H9 (cell line): ENCODE data around the gene SETMAR. TPM values are rescaled to one million over a fixed set of nuclear protein-coding genes. Genes with fewer than 3 reads are reported as not detected.

ENCODE experiments used
- DNase-seq: peaks from one replicate; pipeline ENCODE4 v3.0.0-alpha.2; 2017
- H2AFZ ChIP-seq: one replicate; pipeline ENCODE4 v1.6.1; 2013; ENCODE audit warnings: mild to moderate bottlenecking, low read length, control low read depth, moderate library complexity
- H2AK5ac ChIP-seq: 2 replicates; pipeline ENCODE4 v1.6.1; 2013; ENCODE audit warnings: low read length, control low read depth, mixed read lengths; ENCODE audit not compliant: insufficient read length
- H2BK120ac ChIP-seq: one replicate; pipeline ENCODE4 v1.6.1; 2013; ENCODE audit warnings: low read depth, mild to moderate bottlenecking, low read length, control low read depth, inconsistent platforms; ENCODE audit not compliant: poor library complexity, severe bottlenecking
- H2BK12ac ChIP-seq: 2 replicates; pipeline ENCODE4 v1.6.1; 2013; ENCODE audit warnings: low read length, control low read depth, mixed read lengths, low read depth; ENCODE audit not compliant: insufficient read length
- H2BK15ac ChIP-seq: 2 replicates; pipeline ENCODE4 v1.6.1; 2013; ENCODE audit warnings: low read depth, low read length, control low read depth
- H2BK20ac ChIP-seq: one replicate; pipeline ENCODE4 v1.6.1; 2013; ENCODE audit warnings: low read depth, mild to moderate bottlenecking, low read length, control low read depth, inconsistent platforms; ENCODE audit not compliant: poor library complexity, severe bottlenecking
- H2BK5ac ChIP-seq: 2 replicates; pipeline ENCODE4 v1.6.1; 2013; ENCODE audit warnings: low read length, control low read depth, mixed read lengths; ENCODE audit not compliant: insufficient read length
- H3K14ac ChIP-seq: 2 replicates; pipeline ENCODE4 v1.6.1; 2013; ENCODE audit warnings: low read length, control low read depth; ENCODE audit not compliant: insufficient read depth
- H3K18ac ChIP-seq: 2 replicates; pipeline ENCODE4 v1.6.1; 2013; ENCODE audit warnings: low read depth, mild to moderate bottlenecking, mixed read lengths, low read length, control low read depth; ENCODE audit not compliant: insufficient read length
- H3K23ac ChIP-seq: 2 replicates; pipeline ENCODE4 v1.6.1; 2013; ENCODE audit warnings: low read length, control low read depth, mixed read lengths, low read depth; ENCODE audit not compliant: insufficient read length
- H3K23me2 ChIP-seq: 2 replicates; pipeline ENCODE4 v1.6.1; 2013; ENCODE audit warnings: low read depth, mild to moderate bottlenecking, mixed read lengths, low read length, control low read depth; ENCODE audit not compliant: insufficient read length, poor library complexity, severe bottlenecking
- H3K27ac ChIP-seq: 2 replicates; pipeline ENCODE4 v1.5.1; 2013; ENCODE audit warnings: low read length, control low read depth, mixed read lengths, low read depth; ENCODE audit not compliant: insufficient read length
- H3K27me3 ChIP-seq: 2 replicates; pipeline ENCODE4 v1.6.1; 2013; ENCODE audit warnings: low read length, control low read depth, inconsistent platforms; ENCODE audit not compliant: insufficient read depth
- H3K4ac ChIP-seq: 2 replicates; pipeline ENCODE4 v1.6.1; 2013; ENCODE audit warnings: low read depth, mild to moderate bottlenecking, control low read depth, inconsistent platforms, low read length, moderate library complexity
- H3K4me1 ChIP-seq: 2 replicates; pipeline ENCODE4 v1.6.1; 2013; ENCODE audit warnings: low read length, control low read depth, inconsistent platforms; ENCODE audit not compliant: insufficient read depth
- H3K4me2 ChIP-seq: 2 replicates; pipeline ENCODE4 v1.6.1; 2013; ENCODE audit warnings: low read length, control low read depth, mixed read lengths; ENCODE audit not compliant: insufficient read length, insufficient read depth
- H3K56ac ChIP-seq: 2 replicates; pipeline ENCODE4 v1.6.1; 2013; ENCODE audit warnings: low read depth, mild to moderate bottlenecking, mixed read lengths, low read length, control low read depth; ENCODE audit not compliant: insufficient read length
- H3K79me1 ChIP-seq: 2 replicates; pipeline ENCODE4 v1.6.1; 2013; ENCODE audit warnings: low read depth, mild to moderate bottlenecking, moderate library complexity, low read length, control low read depth, inconsistent platforms; ENCODE audit not compliant: insufficient read depth, poor library complexity, severe bottlenecking
- H3K79me2 ChIP-seq: 2 replicates; pipeline ENCODE4 v1.6.1; 2013; ENCODE audit warnings: low read length, control low read depth, inconsistent platforms; ENCODE audit not compliant: insufficient read depth
- H3K9ac ChIP-seq: 2 replicates; pipeline ENCODE4 v1.6.1; 2013; ENCODE audit warnings: low read length, control low read depth, mixed read lengths; ENCODE audit not compliant: insufficient read length; ENCODE audit errors: extremely low read depth
- H3K9me3 ChIP-seq: one replicate; pipeline ENCODE4 v1.6.1; 2013; ENCODE audit warnings: low read depth, low read length, inconsistent platforms; ENCODE audit not compliant: control insufficient read depth
- H3T11ph ChIP-seq: one replicate; pipeline ENCODE4 v1.6.1; 2013; ENCODE audit warnings: mild to moderate bottlenecking, low read length, control low read depth, inconsistent platforms
- H4K20me1 ChIP-seq: one replicate; pipeline ENCODE4 v1.6.1; 2013; ENCODE audit not compliant: control insufficient read depth, insufficient read length, insufficient read depth
- H4K5ac ChIP-seq: 2 replicates; pipeline ENCODE4 v1.6.1; 2013; ENCODE audit warnings: low read depth, mild to moderate bottlenecking, mixed read lengths, low read length, control low read depth; ENCODE audit not compliant: insufficient read length
- H4K8ac ChIP-seq: replicated peaks from 2 replicates; pipeline ENCODE4 v1.6.1; 2013; ENCODE audit warnings: low read length, control low read depth, mixed read lengths, low read depth; ENCODE audit not compliant: insufficient read length
- H4K91ac ChIP-seq: 2 replicates; pipeline ENCODE4 v1.6.1; 2013; ENCODE audit warnings: low read depth, mild to moderate bottlenecking, moderate library complexity, mixed read lengths, low read length, control low read depth; ENCODE audit not compliant: insufficient read length
- H3K27ac Mint-ChIP-seq, 3 experiments: 2 replicates in 2 of 3; 3 replicates in 1 of 3; pipeline ENCODE4 v1.8.0; 2020 to 2021; ENCODE audit warnings: mixed read lengths in 3 of 3, mild to moderate bottlenecking in 1 of 3, moderate library complexity in 1 of 3
- H3K27me3 Mint-ChIP-seq: 2 replicates; pipeline ENCODE4 v1.8.0; 2021; ENCODE audit warnings: low read depth, mild to moderate bottlenecking, moderate library complexity, mixed read lengths
- H3K36me3 Mint-ChIP-seq, 3 experiments: 2 replicates in 2 of 3; 3 replicates in 1 of 3; pipeline ENCODE4 v1.8.0; 2020 to 2021; ENCODE audit warnings: low read depth in 3 of 3, mixed read lengths in 3 of 3; ENCODE audit not compliant: insufficient read depth in 1 of 3
- H3K4me1 Mint-ChIP-seq, 2 experiments: 2 replicates each; pipeline ENCODE4 v1.8.0; 2020; ENCODE audit warnings: mixed read lengths in 2 of 2
- H3K4me3 Mint-ChIP-seq, 2 experiments: 2 replicates in 1 of 2; 3 replicates in 1 of 2; pipeline ENCODE4 v1.8.0; 2020 to 2021; ENCODE audit warnings: mild to moderate bottlenecking in 2 of 2, mixed read lengths in 2 of 2, moderate library complexity in 1 of 2
- H3K9me3 Mint-ChIP-seq, 2 experiments: 2 replicates in 1 of 2; 3 replicates in 1 of 2; pipeline ENCODE4 v1.8.0; 2020; ENCODE audit warnings: mild to moderate bottlenecking in 2 of 2, mixed read lengths in 2 of 2, moderate library complexity in 1 of 2
- WGBS: extraction: QIAGEN DNeasy Blood & Tissue Kit; methylation state at CpG from one replicate; pipeline ENCODE4 v1.1.7; 2013; ENCODE audit warnings: missing lambda C conversion rate, low lambda C conversion rate, mixed read lengths; ENCODE audit not compliant: insufficient read length; ENCODE audit errors: extremely low coverage; 5-methylcytosine and 5-hydroxymethylcytosine counted together
- total RNA-seq: library from RNA; stranded (reverse); gene quantifications from 2 replicates; pipeline ENCODE4 v1.2.1, GENCODE V29; 2021
- TF ChIP-seq, protein P1 (sequence below): fragments of 200-600 bp; sonication (generic); conservative IDR thresholded peaks from 3 replicates; pipeline ENCODE4 v1.8.0; 2021; ENCODE audit warnings: antibody characterized with exemption, mild to moderate bottlenecking

Gene SETMAR
- total RNA-seq, 1 experiment from 2014 or later = 29.1 TPM

DNA sequence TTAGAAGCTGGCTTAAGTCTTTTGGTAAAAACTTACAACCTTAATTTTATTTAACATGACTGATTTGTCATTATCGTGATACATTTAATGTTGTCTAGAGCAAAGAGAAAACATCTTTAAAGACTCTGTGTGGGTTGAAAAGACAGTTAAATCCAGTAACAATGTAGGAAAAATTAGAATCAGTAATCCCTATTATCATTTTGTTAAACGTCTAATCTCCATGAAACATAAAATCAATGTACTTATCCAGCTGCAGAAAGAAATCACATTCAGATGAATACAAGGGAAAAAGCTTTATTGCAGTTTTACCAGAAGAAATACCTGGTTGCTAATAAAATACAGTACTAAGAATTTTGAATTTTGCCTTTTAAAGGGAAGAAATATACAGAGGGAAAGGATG lies 21.2 kb upstream of the SETMAR start:
- no peaks in the 10 kb centered on the region for H3K27me3 Mint-ChIP-seq
- Histone ChIP-seq H3K14ac (no peak overlapping the region), H3K18ac (no peak overlapping the region), H3K23ac (no peak overlapping the region), H2AFZ (no peak overlapping the region), H4K20me1 (no peaks in the 10 kb centered on the region), H3K4ac (no peak overlapping the region), H3K4me1 (no peaks in the 10 kb centered on the region), H3K23me2 (no peaks in the 10 kb centered on the region), H3K9me3 (no peaks in the 10 kb centered on the region), H3K79me1 (no peaks in the 10 kb centered on the region), H2BK15ac (no peak overlapping the region), H3K27ac (no peak overlapping the region), H2AK5ac (no peak overlapping the region), H3K27me3 (no peaks in the 10 kb centered on the region), H4K91ac (no peak overlapping the region), H3K9ac (no peak overlapping the region), H2BK12ac (no peak overlapping the region), H2BK5ac (no peak overlapping the region), H4K8ac (no peak overlapping the region), H3K79me2 (no peaks in the 10 kb centered on the region), H3K56ac (no peak overlapping the region), H3T11ph (no peak overlapping the region), H2BK20ac (no peak overlapping the region), H4K5ac (no peak overlapping the region), H2BK120ac (no peak overlapping the region), H3K4me2 (no peak overlapping the region)
- H3K4me3 Mint-ChIP-seq = no peak overlapping the region
- H3K9me3 Mint-ChIP-seq = no peaks in the 10 kb centered on the region
- H3K36me3 Mint-ChIP-seq = no peaks in the 10 kb centered on the region
- no peak overlapping the region for H3K27ac Mint-ChIP-seq
- DNase-seq = no peak
- TF ChIP-seq, protein P1, sequence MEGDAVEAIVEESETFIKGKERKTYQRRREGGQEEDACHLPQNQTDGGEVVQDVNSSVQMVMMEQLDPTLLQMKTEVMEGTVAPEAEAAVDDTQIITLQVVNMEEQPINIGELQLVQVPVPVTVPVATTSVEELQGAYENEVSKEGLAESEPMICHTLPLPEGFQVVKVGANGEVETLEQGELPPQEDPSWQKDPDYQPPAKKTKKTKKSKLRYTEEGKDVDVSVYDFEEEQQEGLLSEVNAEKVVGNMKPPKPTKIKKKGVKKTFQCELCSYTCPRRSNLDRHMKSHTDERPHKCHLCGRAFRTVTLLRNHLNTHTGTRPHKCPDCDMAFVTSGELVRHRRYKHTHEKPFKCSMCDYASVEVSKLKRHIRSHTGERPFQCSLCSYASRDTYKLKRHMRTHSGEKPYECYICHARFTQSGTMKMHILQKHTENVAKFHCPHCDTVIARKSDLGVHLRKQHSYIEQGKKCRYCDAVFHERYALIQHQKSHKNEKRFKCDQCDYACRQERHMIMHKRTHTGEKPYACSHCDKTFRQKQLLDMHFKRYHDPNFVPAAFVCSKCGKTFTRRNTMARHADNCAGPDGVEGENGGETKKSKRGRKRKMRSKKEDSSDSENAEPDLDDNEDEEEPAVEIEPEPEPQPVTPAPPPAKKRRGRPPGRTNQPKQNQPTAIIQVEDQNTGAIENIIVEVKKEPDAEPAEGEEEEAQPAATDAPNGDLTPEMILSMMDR = no peak
- H3K4me1 Mint-ChIP-seq = peaks cover 3 to 20% of the 10 kb centered on the region in 2 experiments
- no CpG with 5 or more reads among the region's 2 CpGs for WGBS
